ENCODE results near the gene CDH16.

DNA sequence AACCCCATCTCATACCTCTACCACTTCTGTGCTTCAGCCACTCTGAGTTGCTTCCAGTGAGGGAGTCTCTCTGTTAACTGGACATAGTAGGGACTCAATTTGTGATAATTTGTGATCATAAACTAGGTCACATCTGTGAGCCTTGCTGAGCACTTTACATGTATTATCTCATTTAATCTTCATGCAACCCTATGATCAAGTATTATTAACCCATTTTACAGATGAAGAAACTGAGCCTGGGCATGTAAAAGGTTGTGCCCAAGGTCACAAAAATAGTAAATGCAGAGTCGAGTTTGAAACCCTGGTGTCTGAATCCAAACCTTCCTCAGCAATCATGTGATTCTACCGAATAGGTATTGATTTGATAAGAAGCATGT is 19.8 kb downstream of the CDH16 start:
- no peak for TF ChIP-seq POLR2A (IDR thresholded peaks at IDR 0.05)
- TF ChIP-seq, protein P1, sequence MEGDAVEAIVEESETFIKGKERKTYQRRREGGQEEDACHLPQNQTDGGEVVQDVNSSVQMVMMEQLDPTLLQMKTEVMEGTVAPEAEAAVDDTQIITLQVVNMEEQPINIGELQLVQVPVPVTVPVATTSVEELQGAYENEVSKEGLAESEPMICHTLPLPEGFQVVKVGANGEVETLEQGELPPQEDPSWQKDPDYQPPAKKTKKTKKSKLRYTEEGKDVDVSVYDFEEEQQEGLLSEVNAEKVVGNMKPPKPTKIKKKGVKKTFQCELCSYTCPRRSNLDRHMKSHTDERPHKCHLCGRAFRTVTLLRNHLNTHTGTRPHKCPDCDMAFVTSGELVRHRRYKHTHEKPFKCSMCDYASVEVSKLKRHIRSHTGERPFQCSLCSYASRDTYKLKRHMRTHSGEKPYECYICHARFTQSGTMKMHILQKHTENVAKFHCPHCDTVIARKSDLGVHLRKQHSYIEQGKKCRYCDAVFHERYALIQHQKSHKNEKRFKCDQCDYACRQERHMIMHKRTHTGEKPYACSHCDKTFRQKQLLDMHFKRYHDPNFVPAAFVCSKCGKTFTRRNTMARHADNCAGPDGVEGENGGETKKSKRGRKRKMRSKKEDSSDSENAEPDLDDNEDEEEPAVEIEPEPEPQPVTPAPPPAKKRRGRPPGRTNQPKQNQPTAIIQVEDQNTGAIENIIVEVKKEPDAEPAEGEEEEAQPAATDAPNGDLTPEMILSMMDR (IDR thresholded peaks at IDR 0.05), result no peak

All from testis (tissue), 2 donors.